Spleen (tissue), 7 donors: ENCODE measurements around the gene TAF10.

Experiments used
- CTCF ChIP-seq, 11 experiments: fragments of 200-600 bp in 7 of 11; fragments of 450-650 bp in 4 of 11; sonication (generic) in 4 of 11; IDR thresholded peaks in 8 of 11; conservative IDR thresholded peaks in 3 of 11; 1 replicate in 7 of 11; 2 replicates in 4 of 11; pipeline versions ENCODE4 v1.4.0 to v1.8.0; 2016 to 2021; ENCODE audit warnings: antibody characterized with exemption in 11 of 11, inconsistent platforms in 4 of 11, mild to moderate bottlenecking in 1 of 11
- POLR2A ChIP-seq, 3 donors: fragments of 450-650 bp; IDR thresholded peaks; one replicate each; pipeline ENCODE4 v1.5.1; 2017; ENCODE audit warnings: antibody characterized with exemption in 3 of 3, mild to moderate bottlenecking in 1 of 3
- donor health status: DM: no; HTN: no; CAD: no; lungs with moderate emphysema.
- donor health status: DM: no; HTN: no; CAD: no.
- donor health status: DM: no; HTN: no; CAD: no.

GRCh38 chr11:6640985-6641701 is 29.1 kb upstream of the TAF10 start:
- no peak for TF ChIP-seq POLR2A (IDR thresholded peaks at IDR 0.05)
- TF ChIP-seq CTCF (IDR thresholded peaks at IDR 0.05 in 8 of 11, conservative IDR thresholded peaks at IDR 0.05 in 3 of 11) = no peak
